VCaP (cell line): ENCODE results near the gene RAB32.

Experiments
- H3K27ac ChIP-seq: fragments of 450-650 bp; 2 replicates; pipeline ENCODE4 v1.5.1; 2017
- CTCF ChIP-seq: fragments of 450-650 bp; conservative IDR thresholded peaks from 2 replicates; pipeline ENCODE4 v1.5.1; 2017; ENCODE audit warnings: mild to moderate bottlenecking, moderate library complexity

The RAB32 gene

GRCh38 chr6:146543211-146543939 is at the start of gene RAB32:
Gene RAB32 (plus strand): TSS chr6:146543833. CDS start chr6:146543872, 39 bp downstream.
- peak within 1 kb of the TSS; percentile 49; the same call in 1 of the 2 replicates for H3K27ac ChIP-seq

GRCh38 chr6:146498309-146498708 is 45.3 kb upstream of the RAB32 start:
- no peak for TF ChIP-seq CTCF

More at GRCh38 chr6:146543211-146543939, at the start of gene RAB32:
- TF ChIP-seq CTCF: peak; percentile 70

GRCh38 chr6:146503096-146503495 is 40.5 kb upstream of the RAB32 start:
- TF ChIP-seq CTCF: no peak
- no peak overlapping the region for H3K27ac ChIP-seq

More at GRCh38 chr6:146498309-146498708, 45.3 kb upstream of the RAB32 start:
- H3K27ac ChIP-seq: no peak overlapping the region

- no peak overlapping the region for H3K27ac ChIP-seq
- TF ChIP-seq CTCF: no peak
These were observed 28.4 kb upstream of the RAB32 start for GRCh38 chr6:146515212-146515611.

- H3K27ac ChIP-seq: no peak overlapping the region
- peak; percentile 78 for TF ChIP-seq CTCF
These were observed 17.4 kb upstream of the RAB32 start for GRCh38 chr6:146526192-146526591.

GRCh38 chr6:146532702-146533101 is 10.9 kb upstream of the RAB32 start:
- H3K27ac ChIP-seq: no peak overlapping the region
- no peak for TF ChIP-seq CTCF

- no peak for TF ChIP-seq CTCF
- peak overlapping the region; percentile 49; the same call in 1 of the 2 replicates for H3K27ac ChIP-seq
These were observed 787 bp upstream of the RAB32 start for GRCh38 chr6:146542881-146543210.
